NCI-H1417 (cell line): ENCODE measurements around the gene DUSP11.
"Not testable (repeated sequence)": the region's sequence is repeated elsewhere in the genome, so short reads cannot be mapped to it uniquely, and the experiment has no call there.

Source experiments
- DNase-seq, 3 experiments: peaks; one replicate each; lab custom pipeline; 2025; lab: John Stamatoyannopoulos, UW

Gene DUSP11

DNA sequence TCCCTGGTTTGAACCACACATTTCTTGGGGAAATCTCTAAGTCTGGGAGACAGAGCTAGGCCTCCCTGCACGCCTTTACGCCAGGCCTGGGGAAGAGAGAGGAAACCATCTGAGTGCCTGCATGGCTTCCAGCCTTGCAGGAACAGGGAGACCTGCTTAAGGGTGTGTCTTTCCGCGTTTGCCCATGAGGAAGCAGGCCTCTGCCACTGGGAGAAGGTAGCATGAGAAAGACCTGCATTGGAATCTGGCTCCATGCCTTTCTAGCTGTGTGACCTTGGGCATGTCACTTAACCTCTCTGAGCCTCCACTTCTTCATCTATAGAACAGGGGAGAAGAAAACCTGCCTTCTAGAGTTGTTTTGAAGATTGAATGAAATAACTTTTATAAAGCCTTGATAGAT is 62.2 kb downstream of the DUSP11 start:
- DNase-seq = not testable (repeated sequence)

DNA sequence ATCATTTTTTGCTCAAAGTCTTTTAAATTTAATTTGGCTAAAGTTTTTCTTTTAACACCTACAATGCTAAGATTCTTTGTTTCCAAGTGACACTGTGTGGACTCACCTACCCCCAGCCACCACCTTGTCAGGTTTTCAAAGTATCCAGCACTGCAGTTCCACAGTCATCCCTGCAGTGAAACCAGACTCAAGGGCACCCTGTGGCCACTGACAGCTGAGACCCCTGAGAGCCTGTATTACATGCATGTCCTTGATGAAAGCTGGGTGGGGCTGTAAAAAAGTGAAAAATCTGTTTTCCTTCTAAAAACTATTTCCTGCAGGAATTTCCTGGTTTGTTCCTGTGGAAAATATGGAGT is 62.7 kb downstream of the DUSP11 start:
- DNase-seq = no peak

DNA sequence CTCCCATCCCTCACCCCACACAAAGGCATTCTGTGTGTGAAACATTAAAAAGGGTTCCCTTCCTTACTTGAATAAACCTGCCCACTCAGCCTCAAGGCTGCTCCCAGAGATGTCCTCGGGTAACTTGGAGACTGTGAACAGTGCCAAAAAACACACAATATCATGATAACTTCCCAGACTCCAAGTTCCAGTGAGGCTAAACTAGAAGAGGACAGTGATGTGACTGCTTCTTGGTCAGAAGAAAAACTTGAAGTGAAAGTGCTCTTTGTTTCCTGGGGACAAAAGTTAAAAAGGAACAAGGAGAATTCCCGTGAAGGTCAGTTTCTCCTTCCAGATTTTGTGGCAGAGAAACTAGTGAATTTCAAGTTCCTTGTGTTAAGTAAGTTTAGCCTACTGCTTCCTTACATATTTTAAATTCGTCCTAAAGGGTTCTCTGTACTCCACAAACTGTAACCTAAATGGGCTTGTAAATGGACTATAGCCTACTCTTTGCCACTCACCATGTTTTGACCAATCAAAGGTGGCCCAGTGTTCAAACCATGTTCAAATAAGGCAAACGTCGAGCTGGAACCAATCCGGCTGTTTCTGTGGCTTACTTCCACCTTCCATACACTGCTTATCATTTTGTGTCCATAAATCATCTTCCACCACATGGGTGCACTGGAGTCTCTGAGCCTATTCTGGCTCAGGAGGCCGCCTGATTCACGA is 63.2 kb downstream of the DUSP11 start:
- no peak for DNase-seq

DNA sequence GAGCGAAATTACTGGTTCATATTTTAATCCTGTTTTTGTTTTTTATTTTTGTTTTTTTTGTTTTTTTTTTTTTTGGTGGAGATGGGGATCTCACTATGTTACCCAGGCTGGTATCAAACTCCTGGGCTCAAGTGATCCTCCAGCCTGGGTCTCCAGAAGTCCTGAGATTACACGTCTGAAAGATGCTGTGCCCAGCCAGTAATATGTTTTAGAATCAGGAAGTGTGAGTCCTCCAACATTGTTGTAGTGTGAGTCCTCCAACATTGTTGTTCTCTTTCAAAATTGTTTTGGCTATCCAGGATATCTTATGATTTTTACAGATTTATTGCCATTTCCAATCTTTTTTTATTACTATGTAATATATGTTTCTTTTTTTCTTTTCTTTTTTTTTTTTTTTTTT is 65.8 kb downstream of the DUSP11 start:
- DNase-seq = no peak
